ENCODE data around the gene LRMDA.

DNA sequence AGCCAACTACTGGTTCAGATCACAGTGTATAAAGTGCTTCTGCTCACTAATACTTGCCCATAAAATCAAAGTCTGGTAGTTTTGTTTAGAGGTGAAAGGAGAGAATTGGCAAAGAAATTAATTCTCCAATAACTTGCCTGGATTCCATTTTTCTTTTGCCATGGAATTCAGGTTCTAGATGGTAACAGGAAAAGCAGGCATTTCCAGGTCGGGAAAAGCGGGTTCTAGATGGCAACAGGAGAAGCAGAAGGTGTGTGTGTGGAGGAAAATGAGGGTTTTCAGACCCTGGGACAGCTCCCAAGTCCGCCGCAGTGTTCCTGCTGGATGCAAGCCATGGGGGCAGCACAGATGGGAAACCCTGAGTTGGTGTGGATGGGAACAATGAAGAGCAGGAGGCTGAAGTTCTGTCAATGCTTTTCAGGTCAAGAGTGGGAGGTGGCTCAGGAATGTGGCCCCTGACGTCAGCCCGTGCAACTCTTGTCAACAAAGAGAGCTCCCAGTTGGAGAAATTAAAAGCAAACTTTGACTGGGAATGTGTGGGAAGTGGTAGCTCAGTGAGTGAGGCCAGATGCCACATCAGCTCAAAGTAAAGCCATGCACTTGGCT, 696.7 kb downstream of the LRMDA start:
- TF ChIP-seq CTCF (tag by site-specific recombination; IDR thresholded peaks at IDR 0.05) (no peak), ZBTB1 (tag by site-specific recombination; IDR thresholded peaks at IDR 0.05) (no peak), ZNF48 (tag by site-specific recombination; IDR thresholded peaks at IDR 0.05) (no peak), ZNF280D (tag by site-specific recombination; IDR thresholded peaks at IDR 0.05) (no peak), ZNF664 (tag by site-specific recombination; IDR thresholded peaks at IDR 0.05) (no peak), IKZF3 (tag by site-specific recombination; IDR thresholded peaks at IDR 0.05) (no peak), ZNF558 (tag by site-specific recombination; IDR thresholded peaks at IDR 0.05) (no peak), ZNF138 (tag by site-specific recombination; IDR thresholded peaks at IDR 0.05; ENCODE audit: borderline replicate concordance) (no peak), ZBTB7A (tag by site-specific recombination; IDR thresholded peaks at IDR 0.05; ENCODE audit: low read depth) (no peak)
- TF ChIP-seq, protein P1, sequence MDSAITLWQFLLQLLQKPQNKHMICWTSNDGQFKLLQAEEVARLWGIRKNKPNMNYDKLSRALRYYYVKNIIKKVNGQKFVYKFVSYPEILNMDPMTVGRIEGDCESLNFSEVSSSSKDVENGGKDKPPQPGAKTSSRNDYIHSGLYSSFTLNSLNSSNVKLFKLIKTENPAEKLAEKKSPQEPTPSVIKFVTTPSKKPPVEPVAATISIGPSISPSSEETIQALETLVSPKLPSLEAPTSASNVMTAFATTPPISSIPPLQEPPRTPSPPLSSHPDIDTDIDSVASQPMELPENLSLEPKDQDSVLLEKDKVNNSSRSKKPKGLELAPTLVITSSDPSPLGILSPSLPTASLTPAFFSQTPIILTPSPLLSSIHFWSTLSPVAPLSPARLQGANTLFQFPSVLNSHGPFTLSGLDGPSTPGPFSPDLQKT (IDR thresholded peaks at IDR 0.05; ENCODE audit: borderline replicate concordance, low read depth, low read length) = no peak
- TF ChIP-seq, protein P2, sequence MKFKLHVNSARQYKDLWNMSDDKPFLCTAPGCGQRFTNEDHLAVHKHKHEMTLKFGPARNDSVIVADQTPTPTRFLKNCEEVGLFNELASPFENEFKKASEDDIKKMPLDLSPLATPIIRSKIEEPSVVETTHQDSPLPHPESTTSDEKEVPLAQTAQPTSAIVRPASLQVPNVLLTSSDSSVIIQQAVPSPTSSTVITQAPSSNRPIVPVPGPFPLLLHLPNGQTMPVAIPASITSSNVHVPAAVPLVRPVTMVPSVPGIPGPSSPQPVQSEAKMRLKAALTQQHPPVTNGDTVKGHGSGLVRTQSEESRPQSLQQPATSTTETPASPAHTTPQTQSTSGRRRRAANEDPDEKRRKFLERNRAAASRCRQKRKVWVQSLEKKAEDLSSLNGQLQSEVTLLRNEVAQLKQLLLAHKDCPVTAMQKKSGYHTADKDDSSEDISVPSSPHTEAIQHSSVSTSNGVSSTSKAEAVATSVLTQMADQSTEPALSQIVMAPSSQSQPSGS (tag by site-specific recombination; IDR thresholded peaks at IDR 0.05; ENCODE audit: low read depth) = no peak
- TF ChIP-seq, protein P3, sequence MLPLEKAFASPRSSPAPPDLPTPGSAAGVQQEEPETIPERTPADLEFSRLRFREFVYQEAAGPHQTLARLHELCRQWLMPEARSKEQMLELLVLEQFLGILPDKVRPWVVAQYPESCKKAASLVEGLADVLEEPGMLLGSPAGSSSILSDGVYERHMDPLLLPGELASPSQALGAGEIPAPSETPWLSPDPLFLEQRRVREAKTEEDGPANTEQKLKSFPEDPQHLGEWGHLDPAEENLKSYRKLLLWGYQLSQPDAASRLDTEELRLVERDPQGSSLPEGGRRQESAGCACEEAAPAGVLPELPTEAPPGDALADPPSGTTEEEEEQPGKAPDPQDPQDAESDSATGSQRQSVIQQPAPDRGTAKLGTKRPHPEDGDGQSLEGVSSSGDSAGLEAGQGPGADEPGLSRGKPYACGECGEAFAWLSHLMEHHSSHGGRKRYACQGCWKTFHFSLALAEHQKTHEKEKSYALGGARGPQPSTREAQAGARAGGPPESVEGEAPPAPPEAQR (tag by site-specific recombination; IDR thresholded peaks at IDR 0.05) = no peak
